ENCODE results near the gene XIST.
"Not testable (repeated sequence)": the region's sequence is repeated elsewhere in the genome, so short reads cannot be mapped to it uniquely, and the experiment has no call there.

XIST gene

DNA sequence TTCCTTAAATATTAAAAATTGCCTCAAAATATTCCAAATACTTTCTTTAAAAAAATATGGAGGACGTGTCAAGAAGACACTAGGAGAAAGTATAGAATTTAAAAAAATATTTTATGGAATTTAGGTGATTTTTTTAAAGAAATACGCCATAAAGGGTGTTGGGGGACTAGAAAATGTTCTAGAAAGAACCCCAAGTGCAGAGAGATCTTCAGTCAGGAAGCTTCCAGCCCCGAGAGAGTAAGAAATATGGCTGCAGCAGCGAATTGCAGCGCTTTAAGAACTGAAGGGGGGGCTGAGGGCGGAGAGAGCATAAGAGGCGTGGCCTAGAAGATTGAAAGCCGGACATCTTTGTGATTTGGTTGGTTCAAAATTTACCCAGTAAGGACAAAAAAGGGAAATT lies at the start of gene XIST:
XIST (minus strand) TSS at position 248 of the 400 bp plus-strand sequence.
- no peak for DNase-seq (ENCODE audit: low read depth, low spot score)

DNA sequence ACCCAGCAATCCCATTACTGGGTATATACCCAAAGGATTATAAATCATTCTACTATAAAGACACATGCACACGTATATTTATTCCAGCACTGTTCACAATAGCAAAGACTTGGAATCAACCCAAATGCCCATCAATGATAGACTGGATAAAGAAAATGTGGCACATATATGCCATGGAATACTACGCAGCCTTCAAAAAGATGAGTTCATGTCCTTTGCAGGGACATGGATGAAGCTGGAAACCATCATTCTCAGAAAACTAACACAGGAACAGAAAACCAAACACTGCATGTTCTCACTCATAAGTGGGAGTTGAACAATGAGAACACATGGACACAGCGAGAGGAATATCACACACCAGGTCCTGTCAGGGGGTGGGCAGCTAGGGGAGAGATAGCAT lies 45.8 kb upstream of the XIST start:
- DNase-seq (ENCODE audit: low read depth, low spot score): not testable (repeated sequence)

DNA sequence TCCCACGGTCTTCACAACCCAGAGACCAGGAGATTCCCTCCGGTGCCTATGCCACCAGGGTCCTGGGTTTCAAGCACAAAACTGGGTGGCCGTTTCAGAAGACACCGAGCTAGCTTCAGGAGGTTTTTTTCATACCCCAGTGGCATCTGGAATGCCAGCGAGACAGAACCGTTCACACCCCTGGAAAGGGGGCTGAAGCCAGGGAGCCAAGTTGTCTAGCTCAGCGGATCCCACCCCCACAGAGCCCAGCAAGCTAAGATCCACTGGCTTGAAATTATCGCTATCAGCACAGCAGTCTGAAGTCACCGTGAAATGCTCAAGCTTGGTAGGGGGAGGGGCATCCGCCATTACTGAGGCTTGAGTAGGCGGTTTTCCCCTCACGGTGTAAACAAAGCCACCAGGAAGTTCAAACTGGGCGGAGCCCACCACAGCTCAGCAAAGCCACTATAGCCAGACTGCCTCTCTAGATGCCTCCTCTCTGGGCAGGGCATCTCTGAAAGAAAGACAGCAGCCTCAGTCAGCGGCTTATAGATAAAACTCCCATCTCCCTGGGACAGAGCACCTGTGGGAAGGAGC lies 40.1 kb upstream of the XIST start:
- not testable (repeated sequence) for DNase-seq (ENCODE audit: low read depth, low spot score)

DNA sequence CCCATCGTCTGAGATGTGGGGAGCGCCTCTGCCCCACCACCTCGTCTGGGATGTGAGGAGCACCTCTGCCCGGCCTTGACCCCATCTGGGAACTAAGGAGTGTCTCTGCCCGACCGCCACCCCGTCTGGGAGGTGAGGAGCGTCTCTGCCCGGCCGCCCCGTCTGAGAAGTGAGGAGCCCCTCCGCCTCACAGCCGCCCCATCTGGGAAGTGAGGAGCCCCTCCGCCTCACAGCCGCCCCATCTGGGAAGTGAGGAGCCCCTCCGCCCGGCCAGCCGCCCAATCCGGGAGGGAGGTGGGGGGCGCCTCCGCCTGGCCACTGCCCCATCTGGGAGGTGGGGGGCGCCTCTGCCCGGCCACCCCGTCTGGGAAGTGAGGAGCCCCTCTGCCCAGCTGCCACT lies 29.7 kb upstream of the XIST start:
- DNase-seq (ENCODE audit: low read depth, low spot score): not testable (repeated sequence)

DNA sequence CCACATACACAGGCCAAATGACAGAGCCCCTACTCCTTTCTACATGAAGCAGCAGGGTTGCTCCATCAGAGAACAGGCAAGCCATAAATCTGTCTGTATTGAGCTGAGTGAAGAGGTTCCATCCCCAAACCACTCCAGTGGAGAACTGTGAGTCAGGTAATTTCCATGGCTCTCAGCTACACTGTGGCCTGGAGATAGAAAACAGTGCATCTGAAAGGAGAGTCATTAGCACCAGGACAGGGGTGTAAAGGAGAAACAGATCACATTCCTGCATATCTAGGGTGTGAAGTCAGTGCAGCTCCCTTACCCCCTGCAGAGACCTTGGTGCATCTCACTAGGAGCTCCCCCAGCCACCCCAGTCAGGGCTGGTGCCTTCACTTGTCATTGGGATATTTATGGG lies 25.2 kb upstream of the XIST start:
- DNase-seq (ENCODE audit: low read depth, low spot score): peak; percentile 52

DNA sequence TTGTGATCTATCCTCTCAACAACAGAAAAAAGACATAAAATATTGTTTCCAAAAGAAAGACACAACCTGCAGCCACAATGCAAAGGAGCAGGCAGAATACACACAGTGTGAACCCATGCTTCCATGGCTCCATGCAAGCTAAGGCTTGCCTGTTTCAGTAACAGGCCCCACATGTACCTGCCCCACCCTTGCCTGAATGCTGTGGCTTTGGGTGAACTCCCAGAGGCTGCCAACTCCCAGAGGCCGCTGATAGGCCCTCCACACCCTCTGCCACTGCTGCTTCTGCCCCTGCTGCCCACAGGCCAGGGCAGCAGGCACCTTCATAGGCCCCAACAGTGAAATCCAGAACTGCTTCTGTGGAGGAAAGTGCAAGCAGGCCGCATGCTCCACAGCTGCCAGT lies 24.4 kb upstream of the XIST start:
- DNase-seq (ENCODE audit: low read depth, low spot score): no peak

DNA sequence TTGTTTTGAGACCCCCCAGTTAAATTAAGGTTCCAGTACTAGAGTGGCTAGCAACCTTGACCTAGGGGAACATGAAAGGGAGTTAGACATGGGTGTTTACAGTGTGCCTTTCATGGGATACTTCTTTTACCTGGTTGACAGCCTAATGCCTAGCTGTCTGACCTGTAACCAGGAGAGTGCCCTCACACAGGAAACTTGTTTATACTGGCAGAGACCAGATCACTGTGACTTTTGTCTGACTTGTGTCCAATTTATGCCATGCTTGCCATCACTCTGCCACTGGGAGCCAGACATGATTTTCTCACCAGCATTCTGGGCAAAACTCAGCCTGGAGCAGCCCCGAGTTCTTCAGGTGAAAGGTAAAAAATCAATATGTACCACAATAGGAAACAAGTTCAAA lies 16.4 kb upstream of the XIST start:
- no peak for DNase-seq (ENCODE audit: low read depth, low spot score)

DNA sequence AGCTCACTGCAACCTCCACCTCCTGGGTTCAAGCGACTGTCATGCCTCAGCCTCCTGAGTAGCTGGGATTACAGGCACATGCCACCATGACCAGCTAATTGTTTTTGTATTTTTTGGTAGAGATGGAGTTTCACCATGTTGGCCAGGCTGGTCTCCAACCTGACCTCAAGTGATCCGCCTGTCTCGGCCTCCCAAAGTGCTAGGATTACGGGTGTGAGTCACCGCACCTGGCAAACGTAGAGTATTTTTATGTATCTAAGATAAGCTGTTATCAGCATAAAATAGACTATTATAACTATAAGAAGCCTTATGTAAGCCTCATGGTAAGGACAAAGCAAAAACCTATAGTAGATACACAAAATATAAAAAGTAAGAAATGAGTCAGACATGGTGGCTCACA lies 14.6 kb upstream of the XIST start:
- no peak for DNase-seq (ENCODE audit: low read depth, low spot score)

DNA sequence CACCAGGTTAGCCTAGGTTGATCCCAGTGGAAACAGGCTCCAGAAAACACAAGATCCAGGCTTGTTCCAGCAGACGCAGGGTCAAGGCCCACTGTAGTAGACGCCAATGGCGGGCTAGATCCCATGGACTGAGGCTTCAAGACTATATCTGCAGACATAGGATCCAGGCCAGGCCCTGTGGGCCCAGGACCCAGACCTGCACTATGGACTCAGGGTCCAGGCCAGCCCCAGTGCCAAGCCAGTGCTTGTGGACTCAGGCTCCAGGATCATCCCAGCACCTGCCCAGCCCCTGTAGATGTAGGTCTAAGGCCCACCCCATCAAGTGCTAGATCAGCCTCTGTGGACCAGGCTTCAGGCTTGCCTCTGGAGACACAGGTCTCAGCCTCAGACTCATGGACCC lies 11.3 kb upstream of the XIST start:
- DNase-seq (ENCODE audit: low read depth, low spot score): no peak

DNA sequence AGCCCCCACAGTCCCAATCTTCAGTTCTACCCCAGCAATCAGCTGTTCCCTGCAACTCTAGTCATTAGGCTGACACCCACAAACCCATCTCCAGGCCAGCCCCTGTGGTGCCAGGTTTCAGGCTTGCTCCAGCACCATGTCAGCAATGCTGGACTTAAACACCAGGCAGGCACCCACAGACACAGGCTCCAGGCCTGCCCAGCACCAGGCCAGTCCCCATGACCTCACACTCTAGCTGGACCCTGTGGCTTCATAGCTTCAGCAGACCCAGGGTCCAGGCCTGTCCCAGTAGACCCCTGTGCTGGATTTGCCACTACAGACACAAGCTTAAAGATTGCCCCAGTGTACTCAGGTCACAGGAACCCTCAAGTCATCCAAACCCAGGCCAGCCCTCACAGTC lies 10.8 kb upstream of the XIST start:
- DNase-seq (ENCODE audit: low read depth, low spot score): no peak

DNA sequence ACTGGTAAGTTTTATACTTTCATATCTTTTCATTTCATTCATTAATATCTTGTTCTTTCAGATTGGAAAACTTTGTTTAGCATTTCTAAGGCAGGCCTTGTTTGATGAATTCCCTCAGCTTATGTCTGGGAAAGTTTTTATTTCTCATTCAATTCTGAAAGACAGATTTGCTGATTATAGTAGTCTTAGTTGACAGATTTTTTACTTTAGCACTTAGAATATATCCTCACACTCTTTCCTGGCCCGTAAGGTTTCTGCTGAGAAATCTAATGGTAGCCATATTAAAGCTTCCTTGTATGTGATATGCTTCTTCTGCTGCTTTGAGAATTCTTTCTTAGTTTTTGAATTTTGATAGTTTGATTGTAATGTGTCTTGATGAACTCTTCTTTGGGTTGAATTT lies 7.1 kb upstream of the XIST start:
- DNase-seq (ENCODE audit: low read depth, low spot score): no peak

DNA sequence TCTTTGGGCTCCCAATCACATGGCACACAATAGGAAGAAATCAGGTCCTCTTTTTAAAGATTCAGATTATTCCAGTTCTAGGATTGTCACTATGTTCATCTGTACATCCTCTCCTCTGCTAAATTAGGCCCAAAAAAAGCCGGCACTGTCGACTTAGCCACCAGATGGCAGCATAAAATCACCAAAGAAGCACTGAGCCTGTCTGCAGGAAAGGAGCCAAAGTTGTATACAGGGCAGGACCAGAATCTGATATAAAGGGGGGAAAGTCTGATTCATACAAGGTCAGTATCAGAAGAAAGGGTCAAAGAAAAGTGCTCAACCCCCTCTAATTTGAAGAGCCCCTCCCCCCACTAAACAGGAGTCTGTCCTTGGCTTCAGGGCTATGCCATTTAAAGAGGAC lies 3.0 kb upstream of the XIST start:
- DNase-seq (ENCODE audit: low read depth, low spot score): no peak

DNA sequence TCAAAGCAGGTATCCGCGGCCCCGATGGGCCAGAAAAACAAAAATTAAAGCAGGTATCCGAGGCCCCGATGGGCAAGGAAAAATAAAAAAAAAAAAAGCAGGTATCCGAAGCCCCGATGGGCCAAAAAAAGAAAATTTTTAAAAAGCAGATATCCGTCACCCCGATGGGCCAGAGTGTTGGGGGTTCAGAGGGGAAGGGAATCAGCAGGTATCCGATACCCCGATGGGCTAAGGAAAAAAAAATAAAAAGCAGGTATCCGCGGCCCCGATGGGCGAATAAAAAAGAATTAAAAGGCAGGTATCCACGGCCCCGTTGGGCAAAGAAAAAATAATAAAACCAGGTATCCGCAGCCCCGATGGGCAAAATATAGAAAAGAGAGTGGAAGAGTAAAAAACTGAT lies 492 bp downstream of the XIST start:
- DNase-seq (ENCODE audit: low read depth, low spot score): no peak

DNA sequence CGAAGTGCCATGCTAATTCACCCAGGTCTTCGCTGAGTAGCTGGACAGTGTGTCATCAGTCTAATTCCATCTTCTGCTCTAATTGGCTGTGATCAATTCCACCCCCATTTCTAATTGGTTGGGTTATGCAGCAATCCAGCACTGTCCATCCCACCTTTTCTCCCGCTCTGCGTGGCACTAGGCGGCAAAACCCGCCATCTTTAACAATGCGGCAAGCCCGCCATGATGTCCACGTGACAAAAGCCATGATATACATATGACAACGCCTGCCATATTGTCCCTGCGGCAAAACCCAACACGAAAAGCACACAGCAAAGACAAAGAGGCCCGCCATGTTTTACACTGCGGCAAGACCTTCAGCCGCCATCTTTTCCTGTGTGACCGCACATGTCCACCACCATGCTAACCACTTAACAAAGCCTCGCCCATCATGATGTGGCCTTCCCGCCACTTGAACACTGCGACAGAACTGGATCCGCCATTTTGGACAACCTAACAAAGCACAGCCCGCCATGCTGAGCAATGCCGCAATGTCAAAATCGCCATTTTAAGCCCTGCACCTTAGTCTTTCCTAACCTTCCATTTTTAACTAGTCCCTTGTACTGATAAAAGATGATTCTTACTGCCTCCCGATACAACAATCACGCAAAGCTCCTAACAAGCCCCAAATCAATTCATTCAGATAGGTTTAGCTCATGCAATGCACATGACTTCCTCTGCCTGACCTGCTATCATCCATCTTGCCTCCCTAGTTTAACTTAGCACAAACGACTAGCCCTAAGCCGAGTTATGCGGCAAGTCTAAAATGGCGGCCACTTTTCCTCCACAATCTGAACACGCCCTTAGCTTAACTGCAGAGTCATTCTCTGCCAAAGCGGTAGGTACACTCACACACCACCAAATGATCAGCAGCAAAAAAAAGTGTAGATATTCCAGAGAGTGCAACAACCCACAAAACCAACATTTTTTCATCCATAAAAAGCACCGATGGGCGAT lies 1.2 kb downstream of the XIST start:
- no peak for DNase-seq (ENCODE audit: low read depth, low spot score)

DNA sequence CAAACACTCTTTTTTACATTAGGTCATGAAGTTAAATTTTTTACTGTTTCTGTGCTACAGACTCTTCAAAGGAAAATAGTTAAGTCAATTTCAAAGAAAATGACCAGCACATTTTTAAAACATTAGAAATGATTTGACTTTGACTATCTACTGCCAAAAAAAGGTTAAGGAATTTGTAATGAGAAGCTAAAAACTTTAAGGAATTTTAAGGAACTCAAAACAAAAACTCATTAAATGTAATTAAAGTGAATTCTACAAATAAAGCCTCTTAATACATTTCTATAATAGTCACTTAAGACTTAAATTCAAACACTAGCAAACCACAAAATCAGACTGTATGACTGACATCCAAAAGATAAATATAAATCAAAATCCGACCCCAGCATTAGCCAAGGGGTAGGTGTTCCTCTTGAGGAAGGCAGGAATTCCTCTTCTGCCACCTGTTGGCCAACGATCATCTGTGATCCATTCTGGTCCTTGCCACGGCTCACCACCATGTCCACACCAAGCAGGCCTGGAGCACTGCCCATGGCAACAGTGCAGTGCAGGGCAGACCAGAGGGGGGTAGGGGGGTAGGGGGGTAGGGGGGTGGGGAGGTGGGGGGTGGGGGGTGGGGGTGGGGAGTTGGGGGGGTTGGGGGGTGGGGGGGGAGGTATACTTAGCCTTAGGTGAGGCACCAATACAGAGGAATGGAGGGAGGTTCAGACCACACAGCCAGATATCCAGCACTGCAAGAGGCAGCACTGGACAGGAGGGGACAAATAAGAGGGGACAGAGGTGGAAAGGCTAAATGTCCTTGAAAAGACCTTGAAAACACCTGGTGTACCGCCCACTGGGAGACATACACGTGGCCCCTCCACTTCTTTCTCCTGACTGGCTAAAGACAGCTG lies 2.1 kb downstream of the XIST start:
- DNase-seq (ENCODE audit: low read depth, low spot score): peak; percentile 15

DNA sequence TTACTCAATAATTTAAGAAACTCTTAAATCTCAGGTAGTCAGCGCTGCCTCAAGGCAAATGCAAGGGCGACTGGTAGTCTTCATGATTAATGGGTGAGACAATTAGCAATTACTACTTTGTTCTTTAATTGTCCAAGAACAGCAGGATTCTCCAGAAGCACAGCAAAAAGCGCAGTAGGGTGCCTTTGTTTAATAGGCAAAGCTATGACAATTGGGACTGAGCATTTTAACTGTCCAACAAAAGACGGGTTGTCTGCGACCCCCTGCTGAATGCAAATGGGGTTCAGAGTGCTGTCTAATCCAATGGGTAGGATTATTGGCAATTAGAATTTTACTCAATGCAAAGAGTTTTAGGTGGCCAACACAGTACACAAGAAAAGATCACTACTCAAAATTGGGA lies 3.4 kb downstream of the XIST start:
- DNase-seq (ENCODE audit: low read depth, low spot score): no peak

DNA sequence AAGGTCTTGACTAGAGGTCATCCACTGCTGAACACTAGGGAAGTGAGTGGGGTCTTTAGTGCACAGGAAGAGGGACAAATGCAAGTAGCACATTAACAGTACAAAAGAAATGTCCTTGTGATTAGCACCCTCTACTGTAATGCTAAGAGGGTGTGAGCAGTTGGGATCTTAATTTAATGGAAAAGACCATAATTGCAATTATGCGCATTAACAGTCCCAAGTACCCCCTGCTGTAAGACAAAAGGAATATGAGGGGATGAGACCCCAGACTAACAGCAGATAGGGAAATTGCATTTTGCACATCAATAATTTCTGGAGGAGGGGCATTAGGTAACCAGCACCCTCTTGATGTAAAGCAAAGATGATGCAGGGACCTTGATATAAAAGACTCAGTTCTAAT lies 4.5 kb downstream of the XIST start:
- DNase-seq (ENCODE audit: low read depth, low spot score): no peak

DNA sequence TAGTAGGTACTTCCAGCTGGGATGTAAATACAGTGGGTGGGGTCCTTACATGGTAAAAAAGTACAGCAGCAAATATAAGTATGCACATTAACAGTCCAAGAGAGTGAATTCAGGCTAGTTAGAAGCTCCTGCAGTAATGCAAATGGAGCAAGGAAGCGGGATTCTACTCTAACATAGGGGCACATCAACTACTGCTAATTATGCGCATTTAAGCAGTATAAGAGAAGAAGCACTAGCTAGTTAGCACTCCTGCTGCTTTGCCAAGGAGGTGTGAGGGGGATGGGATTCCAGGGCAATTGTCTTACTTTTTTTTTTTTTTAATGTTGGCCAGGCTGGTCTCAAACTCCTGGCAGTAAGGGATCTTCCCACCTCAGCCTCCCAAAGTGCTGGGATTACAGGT lies 5.4 kb downstream of the XIST start:
- DNase-seq (ENCODE audit: low read depth, low spot score): peak; percentile 52

DNA sequence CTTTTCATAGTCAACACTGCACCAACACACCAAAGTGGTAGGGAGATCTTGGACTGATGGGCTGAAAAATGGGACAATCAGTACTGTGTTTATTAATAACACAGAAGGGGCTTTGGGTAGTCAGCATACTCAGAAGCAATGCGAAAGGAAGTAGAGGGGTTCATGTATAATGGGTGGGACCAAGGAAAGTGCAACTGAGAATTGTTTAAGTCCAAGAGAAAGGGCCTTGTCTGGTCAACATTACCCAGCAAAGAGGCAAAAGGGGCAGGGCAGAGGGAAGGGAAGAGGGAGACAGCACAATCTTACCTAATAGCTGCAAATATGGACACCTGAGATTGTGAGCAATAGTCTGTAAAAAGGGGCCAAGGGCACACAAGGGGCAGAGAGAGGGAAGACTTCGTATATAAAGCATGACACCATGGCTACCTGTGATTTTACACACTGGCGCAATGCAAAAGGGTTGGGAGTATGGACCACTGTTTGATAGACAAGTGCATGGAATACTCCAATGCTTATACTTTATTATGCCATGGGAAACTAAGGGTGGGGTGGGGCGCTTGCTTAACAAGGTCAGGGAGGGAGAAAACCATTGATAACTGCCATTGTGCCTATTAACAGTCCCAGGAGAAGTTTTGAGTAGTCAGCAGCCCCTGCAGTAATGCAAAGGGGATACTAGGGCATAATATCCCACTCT lies 9.8 kb downstream of the XIST start:
- DNase-seq (ENCODE audit: low read depth, low spot score): no peak

DNA sequence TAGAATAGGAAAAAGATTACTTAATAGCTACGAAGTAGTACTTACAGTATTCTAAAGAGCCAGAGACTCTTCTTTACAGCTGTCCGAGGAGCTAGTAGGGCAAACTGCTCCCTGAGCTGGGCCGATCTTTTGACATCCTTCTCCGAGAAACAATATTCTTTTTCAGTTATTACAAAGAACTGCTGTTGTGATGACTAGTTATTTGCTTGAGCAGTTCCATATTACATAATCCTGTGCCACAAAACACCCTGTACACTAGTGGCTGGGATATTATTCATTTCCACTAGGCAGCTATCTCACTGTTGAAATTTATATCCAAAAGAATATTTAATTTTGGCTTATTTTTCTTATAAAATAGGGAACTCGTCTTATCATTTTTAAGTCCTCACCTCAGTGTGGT lies 11.2 kb downstream of the XIST start:
- no peak for DNase-seq (ENCODE audit: low read depth, low spot score)

DNA sequence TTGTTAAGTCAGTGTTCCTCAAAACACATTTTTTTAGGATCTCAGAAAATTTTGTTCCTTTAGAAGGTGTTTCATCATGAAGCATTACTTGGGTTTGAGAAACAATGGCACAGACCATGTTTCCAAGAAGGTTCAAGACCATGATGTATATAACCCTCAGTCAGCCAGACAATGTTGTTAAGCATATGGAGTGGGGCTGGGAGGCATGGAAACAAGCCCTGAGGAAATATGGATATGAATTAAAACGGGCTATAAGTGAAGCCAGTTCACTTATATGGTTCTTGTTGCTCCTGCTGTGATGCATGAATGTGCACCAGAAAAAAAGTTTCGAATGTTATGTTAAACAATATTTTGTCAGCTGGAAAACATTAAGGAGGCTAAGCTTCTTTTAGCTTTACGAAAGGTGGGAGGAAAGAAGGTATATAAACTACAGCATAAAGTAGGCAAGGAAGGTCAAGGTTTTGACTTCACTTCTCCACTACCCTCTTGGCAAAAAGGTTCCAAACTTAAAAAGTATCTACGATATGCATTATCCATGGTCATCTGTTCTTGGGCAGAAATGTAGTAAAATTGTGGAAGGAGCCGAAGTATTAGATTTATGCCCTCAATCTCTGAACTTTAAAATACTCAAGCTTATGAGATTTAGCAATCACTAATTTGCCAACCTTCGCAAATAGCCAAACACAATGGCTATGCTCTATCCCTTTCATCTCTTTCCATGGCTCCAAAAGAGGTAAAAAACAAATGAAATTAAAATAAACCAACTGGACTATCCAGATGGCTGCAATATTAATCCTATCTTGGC lies 12.2 kb downstream of the XIST start:
- no peak for DNase-seq (ENCODE audit: low read depth, low spot score)

Data from iPS DF 19.7 (cell line).